Activated CD4-positive, CD25-positive, alpha-beta regulatory T cell (primary cell): ENCODE results near the gene CGAS.
"Not testable (repeated sequence)": the region's sequence is repeated elsewhere in the genome, so short reads cannot be mapped to it uniquely, and the experiment has no call there.

ENCODE experiments used
- DNase-seq, 4 experiments: peaks; one replicate each; lab custom pipeline; 2025; lab: John Stamatoyannopoulos, UW

The CGAS gene

GRCh38 chr6:73452107-73452461, at the start of gene CGAS:
Gene CGAS (minus strand): TSS chr6:73452297. CDS start chr6:73452181, 116 bp downstream.
- DNase-seq: peak; percentile 38 to 50 (median 42)

- no peak for DNase-seq
These were observed 45.8 kb upstream of the CGAS start for GRCh38 chr6:73497915-73498314.

GRCh38 chr6:73491377-73491776, 39.3 kb upstream of the CGAS start:
- no peak for DNase-seq

DNA sequence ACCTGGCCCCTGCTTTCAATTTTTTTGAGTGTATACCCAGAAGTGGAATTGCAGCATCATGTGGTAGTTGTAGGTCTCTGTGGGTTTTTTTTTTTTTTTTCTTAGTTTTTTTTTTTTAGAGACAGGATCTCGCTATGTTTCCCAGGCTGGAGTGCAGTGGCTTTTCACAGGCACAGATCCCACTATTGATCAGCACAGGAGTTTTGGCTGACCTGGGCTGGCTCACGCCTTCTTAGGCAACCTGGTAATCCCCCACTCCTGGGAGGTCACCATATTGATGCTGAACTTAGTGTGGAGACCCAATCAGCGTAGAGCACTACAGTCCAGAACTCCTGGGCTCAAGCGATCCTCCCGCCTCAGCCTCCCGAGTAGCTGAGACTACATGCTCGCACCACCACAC, 35.4 kb upstream of the CGAS start:
- DNase-seq: no peak

DNA sequence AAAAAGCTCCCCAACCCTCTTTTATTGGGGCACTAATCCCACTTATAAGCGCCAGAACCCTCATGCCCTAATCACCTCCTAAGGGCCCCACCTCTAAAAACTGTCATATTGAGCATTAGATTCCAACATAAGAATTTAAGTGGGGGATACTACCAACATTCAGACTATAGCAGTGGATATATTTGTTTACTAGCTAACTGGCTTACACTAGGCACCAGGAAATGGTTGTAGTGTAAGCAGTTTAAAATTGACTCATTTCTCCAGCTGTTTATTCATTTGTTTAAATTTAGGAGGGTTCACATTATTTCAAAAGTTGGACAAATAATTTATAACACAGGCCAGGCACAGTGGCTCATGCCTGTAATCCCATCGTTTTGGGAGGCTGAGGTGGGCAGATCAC, 32.3 kb upstream of the CGAS start:
- no peak for DNase-seq

- no peak for DNase-seq
These were observed 29.9 kb upstream of the CGAS start for GRCh38 chr6:73481969-73482368.

GRCh38 chr6:73477407-73477806, 25.3 kb upstream of the CGAS start:
- no peak for DNase-seq

GRCh38 chr6:73476723-73477122, 24.6 kb upstream of the CGAS start:
- no peak for DNase-seq

GRCh38 chr6:73471686-73472290, 19.7 kb upstream of the CGAS start:
- no peak for DNase-seq

DNA sequence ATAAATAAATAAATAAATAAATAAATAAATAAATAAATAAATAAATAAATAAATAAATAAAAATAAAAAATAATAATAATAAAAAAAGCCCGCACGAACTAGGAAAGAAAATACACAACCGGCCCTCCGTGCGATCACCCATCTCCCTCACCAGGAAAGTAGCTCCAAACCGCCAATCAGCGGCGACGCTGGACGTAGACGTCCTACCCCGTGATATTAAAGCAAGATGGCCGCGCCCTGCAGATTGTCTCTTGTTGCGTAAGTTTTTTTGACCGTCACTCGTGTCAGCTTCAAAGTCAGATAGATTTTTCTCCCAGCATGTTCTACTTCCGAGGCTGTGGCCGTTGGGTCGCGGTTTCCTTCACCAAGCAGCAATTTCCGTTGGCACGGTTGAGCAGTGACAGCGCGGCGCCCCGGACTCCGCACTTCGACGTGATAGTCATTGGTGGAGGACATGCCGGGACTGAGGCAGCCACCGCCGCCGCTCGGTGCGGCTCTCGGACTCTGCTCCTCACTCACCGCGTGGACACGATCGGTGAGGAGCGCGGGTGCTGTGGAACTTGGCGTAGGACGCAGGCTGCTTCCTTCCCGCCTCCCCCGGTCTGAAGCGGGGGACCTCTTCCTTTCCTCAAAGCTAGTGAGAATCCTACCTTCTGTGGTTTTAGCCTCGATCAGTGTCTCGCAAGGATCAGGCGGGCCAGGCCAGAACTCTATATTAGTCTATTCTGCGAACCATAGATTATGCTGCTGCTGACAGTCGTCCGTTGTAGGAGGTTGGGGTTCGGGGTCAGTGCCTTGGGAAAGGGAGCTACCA, 9.6 kb upstream of the CGAS start, which contains the start of gene MTO1:
Gene MTO1 (plus strand): TSS at position 201 of the 814 bp plus-strand sequence. CDS start 118 bp downstream, at position 319.
- peak; percentile 63 to 73 (median 64) for DNase-seq

GRCh38 chr6:73460056-73460455, 8.0 kb upstream of the CGAS start:
- no peak for DNase-seq

DNA sequence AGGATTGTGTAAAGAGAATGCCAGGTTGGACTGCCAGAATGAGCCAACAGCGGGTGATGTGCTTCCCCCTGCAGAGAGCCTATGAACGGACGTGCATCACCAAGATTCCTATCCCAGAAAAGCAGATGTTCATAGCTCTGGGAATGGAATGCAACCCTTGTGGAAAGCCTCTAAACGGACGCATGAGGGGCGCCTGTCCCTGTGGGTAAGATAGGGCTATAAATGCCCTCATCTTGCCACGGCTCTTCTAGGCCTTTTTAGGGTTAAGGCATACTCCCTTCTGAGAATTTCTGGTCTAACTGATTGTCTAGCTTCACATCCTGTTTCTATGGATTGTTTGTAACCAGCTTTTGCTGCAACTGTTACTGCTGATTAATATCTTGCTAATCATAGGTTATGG, 7.4 kb upstream of the CGAS start:
- DNase-seq: not testable (repeated sequence)

DNA sequence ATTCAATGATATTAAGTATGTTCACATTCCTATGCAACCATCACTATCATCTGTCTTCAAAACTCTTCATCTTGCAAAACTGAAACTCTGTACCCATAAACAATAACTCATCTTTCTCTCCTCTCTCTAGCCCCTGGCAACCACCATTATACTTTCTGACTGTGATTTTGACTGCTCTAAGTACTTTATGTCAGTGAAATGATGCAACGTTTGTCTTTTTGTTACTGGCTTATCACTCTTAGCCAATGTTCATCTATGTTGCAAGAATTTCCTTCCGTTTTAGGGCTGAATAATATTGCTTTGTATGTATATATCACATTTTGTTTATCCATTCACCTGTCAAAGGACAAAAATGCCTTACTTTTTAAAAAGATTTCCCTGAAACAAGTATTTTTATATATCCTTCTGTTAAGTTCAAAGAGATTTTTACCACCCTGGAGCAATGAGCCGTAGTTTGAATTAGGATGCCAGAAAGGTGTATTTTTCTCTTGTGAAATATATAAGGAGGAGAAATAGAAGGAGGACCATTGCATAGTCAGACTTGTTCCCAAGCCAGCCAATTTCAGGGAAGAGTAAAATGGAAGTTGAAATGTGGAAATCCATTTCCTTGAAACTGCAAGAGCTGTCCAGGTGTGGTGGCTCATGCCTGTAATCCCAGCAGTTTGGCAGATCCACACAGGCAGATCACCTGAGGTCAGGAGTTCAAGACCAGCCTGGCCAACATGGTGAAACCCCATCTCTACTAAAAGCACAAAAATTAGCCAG, 4.0 kb upstream of the CGAS start:
- DNase-seq: no peak

- peak in 3 of 4 experiments; percentile 13 to 22 (median 17) for DNase-seq
These were observed 632 bp downstream of the CGAS start for GRCh38 chr6:73451223-73452106.

DNA sequence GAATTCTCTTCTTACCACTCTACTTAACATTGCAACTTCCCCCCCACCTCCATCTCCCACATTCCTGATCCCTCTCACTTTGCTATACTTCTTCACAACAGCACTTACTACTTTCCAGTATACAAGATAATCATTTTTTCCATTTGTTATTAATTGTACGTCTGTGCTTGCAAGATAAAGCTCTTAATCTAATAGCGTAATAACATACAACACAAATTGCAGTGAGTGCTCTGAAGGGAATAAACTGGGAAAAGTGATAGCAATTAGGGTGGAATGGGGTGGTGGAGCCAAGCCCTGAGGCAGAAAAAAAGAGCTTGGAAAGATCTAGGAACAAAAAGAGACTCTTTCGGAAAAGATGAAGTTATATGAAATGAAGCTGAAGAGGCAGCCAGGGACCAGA, 8.5 kb downstream of the CGAS start:
- DNase-seq: no peak

DNA sequence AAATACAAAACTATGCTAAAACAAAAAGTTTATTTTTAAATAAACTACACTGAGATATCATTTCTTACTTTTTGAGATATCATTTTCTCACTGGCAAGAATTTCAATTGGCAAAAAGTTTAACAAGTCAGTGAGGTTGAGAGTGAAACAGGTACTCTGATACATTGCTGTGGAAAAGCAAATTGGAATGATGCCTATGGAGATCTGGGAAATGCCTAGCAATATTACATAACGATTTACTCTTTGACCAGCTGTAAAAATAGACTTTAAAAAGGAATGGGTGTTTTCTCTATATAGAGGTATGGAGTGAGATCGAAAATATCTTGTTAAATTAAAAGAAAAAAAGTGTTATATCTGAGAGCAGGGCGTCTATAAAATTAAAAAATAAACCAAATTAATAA, 16.9 kb downstream of the CGAS start:
- no peak for DNase-seq

DNA sequence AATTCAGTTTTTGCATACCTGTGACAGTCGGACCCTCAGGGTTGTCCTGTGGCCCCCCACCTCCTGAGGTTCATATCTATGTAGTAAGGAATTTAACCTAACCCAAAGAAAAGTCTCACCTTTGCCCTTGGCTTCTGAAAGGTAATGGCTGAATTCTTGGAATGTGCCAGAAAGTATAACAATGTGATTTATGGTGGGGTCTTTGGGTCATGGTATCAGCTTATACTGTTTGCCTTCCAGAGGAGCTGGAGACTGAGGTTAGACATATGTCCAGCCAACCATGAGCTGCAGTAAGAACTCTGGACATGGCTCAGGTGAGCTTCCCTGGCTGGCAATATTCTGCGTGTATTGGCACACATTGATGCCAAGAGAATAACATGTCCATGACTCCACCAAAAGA, 30.6 kb downstream of the CGAS start:
- no peak for DNase-seq

- DNase-seq: no peak
These were observed 33.9 kb downstream of the CGAS start for GRCh38 chr6:73418081-73418741.

DNA sequence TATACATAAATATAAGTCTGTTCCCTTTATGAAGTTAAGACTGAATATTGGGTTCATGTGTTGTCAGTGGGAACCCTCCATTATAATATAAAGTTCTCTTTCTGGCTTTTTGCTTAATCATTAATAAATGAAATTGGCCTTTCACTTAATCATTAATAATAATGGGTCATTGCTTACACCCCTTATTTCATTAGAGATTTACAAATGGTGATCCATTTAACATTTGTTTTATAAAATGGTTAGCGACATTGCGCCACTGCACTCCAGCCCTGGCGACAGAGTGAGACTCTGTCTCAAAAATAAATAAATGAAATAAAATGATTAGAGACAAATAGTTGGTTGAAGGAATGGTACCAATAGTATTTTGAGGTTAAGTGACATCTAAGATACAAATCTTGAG, 39.0 kb downstream of the CGAS start:
- DNase-seq: no peak

- DNase-seq: no peak
These were observed 42.7 kb downstream of the CGAS start for GRCh38 chr6:73409395-73409794.

GRCh38 chr6:73400656-73401055, 51.4 kb downstream of the CGAS start:
- DNase-seq: no peak
